GM06990 (cell line): ENCODE data around the gene POP5.
"Not testable (repeated sequence)": the region's sequence is repeated elsewhere in the genome, so short reads cannot be mapped to it uniquely, and the experiment has no call there.

Experiments
- DNase-seq: peaks from one replicate; pipeline ENCODE4 v3.0.0-alpha.2; 2011; ENCODE audit not compliant: insufficient read length; ENCODE audit errors: extremely low read depth
- H3K27me3 ChIP-seq: replicated peaks from 2 replicates; pipeline ENCODE4 v1.6.0; 2011; ENCODE audit warnings: low read length; ENCODE audit not compliant: control insufficient read depth, insufficient read depth
- H3K36me3 ChIP-seq: 2 replicates; pipeline ENCODE4 v1.5.1; 2011; ENCODE audit warnings: low read length; ENCODE audit not compliant: control insufficient read depth, insufficient read depth
- H3K4me3 ChIP-seq: replicated peaks from 2 replicates; pipeline ENCODE4 v1.5.1; 2011; ENCODE audit warnings: low read depth, mild to moderate bottlenecking, control low read depth, low read length
- CTCF ChIP-seq: IDR thresholded peaks from 2 replicates; pipeline ENCODE4 v1.5.1; 2011; ENCODE audit warnings: low read length, control low read depth, mild to moderate bottlenecking, inconsistent platforms; ENCODE audit not compliant: insufficient read depth, poor library complexity, severe bottlenecking

The POP5 gene

GRCh38 chr12:120618954-120619615 is 37.9 kb upstream of the POP5 start:
- no peaks in the 10 kb centered on the region for H3K36me3 ChIP-seq
- TF ChIP-seq CTCF: no peak
- H3K4me3 ChIP-seq: no peak overlapping the region
- DNase-seq: no peak
- no peaks in the 10 kb centered on the region for H3K27me3 ChIP-seq

GRCh38 chr12:120617767-120618166 is 36.6 kb upstream of the POP5 start:
- DNase-seq, H3K36me3 ChIP-seq, H3K27me3 ChIP-seq, H3K4me3 ChIP-seq: not testable (repeated sequence)

GRCh38 chr12:120617193-120617592 is 36.0 kb upstream of the POP5 start:
- not testable (repeated sequence) for H3K4me3 ChIP-seq, DNase-seq, H3K27me3 ChIP-seq, H3K36me3 ChIP-seq

- Histone ChIP-seq H3K36me3 (no peaks in the 10 kb centered on the region), H3K4me3 (no peak overlapping the region), H3K27me3 (no peaks in the 10 kb centered on the region)
- no peak for DNase-seq
- TF ChIP-seq CTCF: no peak
Observed at GRCh38 chr12:120614848-120615247, 33.6 kb upstream of the POP5 start.

- not testable (repeated sequence) for H3K27me3 ChIP-seq, H3K4me3 ChIP-seq, H3K36me3 ChIP-seq, DNase-seq
Observed at GRCh38 chr12:120611534-120611933, 30.3 kb upstream of the POP5 start.

GRCh38 chr12:120610560-120610959 is 29.4 kb upstream of the POP5 start:
- Histone ChIP-seq H3K36me3 (no peaks in the 10 kb centered on the region), H3K4me3 (no peak overlapping the region), H3K27me3 (no peaks in the 10 kb centered on the region)
- no peak for TF ChIP-seq CTCF
- no peak for DNase-seq

- not testable (repeated sequence) for H3K4me3 ChIP-seq, DNase-seq, H3K36me3 ChIP-seq, H3K27me3 ChIP-seq
Observed at GRCh38 chr12:120602416-120602815, 21.2 kb upstream of the POP5 start.
